H9 (cell line): ENCODE results near the gene ZNF79. TPM values are rescaled to one million over a fixed set of nuclear protein-coding genes. Genes with fewer than 3 reads are reported as not detected.

Experiments
- DNase-seq: peaks from one replicate; pipeline ENCODE4 v3.0.0-alpha.2; 2017
- H2AFZ ChIP-seq: one replicate; pipeline ENCODE4 v1.6.1; 2013; ENCODE audit warnings: mild to moderate bottlenecking, low read length, control low read depth, moderate library complexity
- H2AK5ac ChIP-seq: 2 replicates; pipeline ENCODE4 v1.6.1; 2013; ENCODE audit warnings: low read length, control low read depth, mixed read lengths; ENCODE audit not compliant: insufficient read length
- H2BK120ac ChIP-seq: one replicate; pipeline ENCODE4 v1.6.1; 2013; ENCODE audit warnings: low read depth, mild to moderate bottlenecking, low read length, control low read depth, inconsistent platforms; ENCODE audit not compliant: poor library complexity, severe bottlenecking
- H2BK12ac ChIP-seq: 2 replicates; pipeline ENCODE4 v1.6.1; 2013; ENCODE audit warnings: low read length, control low read depth, mixed read lengths, low read depth; ENCODE audit not compliant: insufficient read length
- H2BK15ac ChIP-seq: 2 replicates; pipeline ENCODE4 v1.6.1; 2013; ENCODE audit warnings: low read depth, low read length, control low read depth
- H2BK20ac ChIP-seq: one replicate; pipeline ENCODE4 v1.6.1; 2013; ENCODE audit warnings: low read depth, mild to moderate bottlenecking, low read length, control low read depth, inconsistent platforms; ENCODE audit not compliant: poor library complexity, severe bottlenecking
- H2BK5ac ChIP-seq: 2 replicates; pipeline ENCODE4 v1.6.1; 2013; ENCODE audit warnings: low read length, control low read depth, mixed read lengths; ENCODE audit not compliant: insufficient read length
- H3K14ac ChIP-seq: 2 replicates; pipeline ENCODE4 v1.6.1; 2013; ENCODE audit warnings: low read length, control low read depth; ENCODE audit not compliant: insufficient read depth
- H3K18ac ChIP-seq: 2 replicates; pipeline ENCODE4 v1.6.1; 2013; ENCODE audit warnings: low read depth, mild to moderate bottlenecking, mixed read lengths, low read length, control low read depth; ENCODE audit not compliant: insufficient read length
- H3K23ac ChIP-seq: 2 replicates; pipeline ENCODE4 v1.6.1; 2013; ENCODE audit warnings: low read length, control low read depth, mixed read lengths, low read depth; ENCODE audit not compliant: insufficient read length
- H3K23me2 ChIP-seq: 2 replicates; pipeline ENCODE4 v1.6.1; 2013; ENCODE audit warnings: low read depth, mild to moderate bottlenecking, mixed read lengths, low read length, control low read depth; ENCODE audit not compliant: insufficient read length, poor library complexity, severe bottlenecking
- H3K27ac ChIP-seq: 2 replicates; pipeline ENCODE4 v1.5.1; 2013; ENCODE audit warnings: low read length, control low read depth, mixed read lengths, low read depth; ENCODE audit not compliant: insufficient read length
- H3K27me3 ChIP-seq: 2 replicates; pipeline ENCODE4 v1.6.1; 2013; ENCODE audit warnings: low read length, control low read depth, inconsistent platforms; ENCODE audit not compliant: insufficient read depth
- H3K4ac ChIP-seq: 2 replicates; pipeline ENCODE4 v1.6.1; 2013; ENCODE audit warnings: low read depth, mild to moderate bottlenecking, control low read depth, inconsistent platforms, low read length, moderate library complexity
- H3K4me1 ChIP-seq: 2 replicates; pipeline ENCODE4 v1.6.1; 2013; ENCODE audit warnings: low read length, control low read depth, inconsistent platforms; ENCODE audit not compliant: insufficient read depth
- H3K4me2 ChIP-seq: 2 replicates; pipeline ENCODE4 v1.6.1; 2013; ENCODE audit warnings: low read length, control low read depth, mixed read lengths; ENCODE audit not compliant: insufficient read length, insufficient read depth
- H3K56ac ChIP-seq: 2 replicates; pipeline ENCODE4 v1.6.1; 2013; ENCODE audit warnings: low read depth, mild to moderate bottlenecking, mixed read lengths, low read length, control low read depth; ENCODE audit not compliant: insufficient read length
- H3K79me1 ChIP-seq: 2 replicates; pipeline ENCODE4 v1.6.1; 2013; ENCODE audit warnings: low read depth, mild to moderate bottlenecking, moderate library complexity, low read length, control low read depth, inconsistent platforms; ENCODE audit not compliant: insufficient read depth, poor library complexity, severe bottlenecking
- H3K79me2 ChIP-seq: 2 replicates; pipeline ENCODE4 v1.6.1; 2013; ENCODE audit warnings: low read length, control low read depth, inconsistent platforms; ENCODE audit not compliant: insufficient read depth
- H3K9ac ChIP-seq: 2 replicates; pipeline ENCODE4 v1.6.1; 2013; ENCODE audit warnings: low read length, control low read depth, mixed read lengths; ENCODE audit not compliant: insufficient read length; ENCODE audit errors: extremely low read depth
- H3K9me3 ChIP-seq: one replicate; pipeline ENCODE4 v1.6.1; 2013; ENCODE audit warnings: low read depth, low read length, inconsistent platforms; ENCODE audit not compliant: control insufficient read depth
- H3T11ph ChIP-seq: one replicate; pipeline ENCODE4 v1.6.1; 2013; ENCODE audit warnings: mild to moderate bottlenecking, low read length, control low read depth, inconsistent platforms
- H4K20me1 ChIP-seq: one replicate; pipeline ENCODE4 v1.6.1; 2013; ENCODE audit not compliant: control insufficient read depth, insufficient read length, insufficient read depth
- H4K5ac ChIP-seq: 2 replicates; pipeline ENCODE4 v1.6.1; 2013; ENCODE audit warnings: low read depth, mild to moderate bottlenecking, mixed read lengths, low read length, control low read depth; ENCODE audit not compliant: insufficient read length
- H4K8ac ChIP-seq: replicated peaks from 2 replicates; pipeline ENCODE4 v1.6.1; 2013; ENCODE audit warnings: low read length, control low read depth, mixed read lengths, low read depth; ENCODE audit not compliant: insufficient read length
- H4K91ac ChIP-seq: 2 replicates; pipeline ENCODE4 v1.6.1; 2013; ENCODE audit warnings: low read depth, mild to moderate bottlenecking, moderate library complexity, mixed read lengths, low read length, control low read depth; ENCODE audit not compliant: insufficient read length
- H3K27ac Mint-ChIP-seq, 3 experiments: 2 replicates in 2 of 3; 3 replicates in 1 of 3; pipeline ENCODE4 v1.8.0; 2020 to 2021; ENCODE audit warnings: mixed read lengths in 3 of 3, mild to moderate bottlenecking in 1 of 3, moderate library complexity in 1 of 3
- H3K27me3 Mint-ChIP-seq: 2 replicates; pipeline ENCODE4 v1.8.0; 2021; ENCODE audit warnings: low read depth, mild to moderate bottlenecking, moderate library complexity, mixed read lengths
- H3K36me3 Mint-ChIP-seq, 3 experiments: 2 replicates in 2 of 3; 3 replicates in 1 of 3; pipeline ENCODE4 v1.8.0; 2020 to 2021; ENCODE audit warnings: low read depth in 3 of 3, mixed read lengths in 3 of 3; ENCODE audit not compliant: insufficient read depth in 1 of 3
- H3K4me1 Mint-ChIP-seq, 2 experiments: 2 replicates each; pipeline ENCODE4 v1.8.0; 2020; ENCODE audit warnings: mixed read lengths in 2 of 2
- H3K4me3 Mint-ChIP-seq, 2 experiments: 2 replicates in 1 of 2; 3 replicates in 1 of 2; pipeline ENCODE4 v1.8.0; 2020 to 2021; ENCODE audit warnings: mild to moderate bottlenecking in 2 of 2, mixed read lengths in 2 of 2, moderate library complexity in 1 of 2
- H3K9me3 Mint-ChIP-seq, 2 experiments: 2 replicates in 1 of 2; 3 replicates in 1 of 2; pipeline ENCODE4 v1.8.0; 2020; ENCODE audit warnings: mild to moderate bottlenecking in 2 of 2, mixed read lengths in 2 of 2, moderate library complexity in 1 of 2
- WGBS: extraction: QIAGEN DNeasy Blood & Tissue Kit; methylation state at CpG from one replicate; pipeline ENCODE4 v1.1.7; 2013; ENCODE audit warnings: missing lambda C conversion rate, low lambda C conversion rate, mixed read lengths; ENCODE audit not compliant: insufficient read length; ENCODE audit errors: extremely low coverage; 5-methylcytosine and 5-hydroxymethylcytosine counted together
- total RNA-seq: library from RNA; stranded (reverse); gene quantifications from 2 replicates; pipeline ENCODE4 v1.2.1, GENCODE V29; 2021
- TF ChIP-seq, protein P1 (sequence below): fragments of 200-600 bp; sonication (generic); conservative IDR thresholded peaks from 3 replicates; pipeline ENCODE4 v1.8.0; 2021; ENCODE audit warnings: antibody characterized with exemption, mild to moderate bottlenecking

Gene ZNF79
- total RNA-seq, 1 experiment from 2014 or later: 11.5 TPM

DNA sequence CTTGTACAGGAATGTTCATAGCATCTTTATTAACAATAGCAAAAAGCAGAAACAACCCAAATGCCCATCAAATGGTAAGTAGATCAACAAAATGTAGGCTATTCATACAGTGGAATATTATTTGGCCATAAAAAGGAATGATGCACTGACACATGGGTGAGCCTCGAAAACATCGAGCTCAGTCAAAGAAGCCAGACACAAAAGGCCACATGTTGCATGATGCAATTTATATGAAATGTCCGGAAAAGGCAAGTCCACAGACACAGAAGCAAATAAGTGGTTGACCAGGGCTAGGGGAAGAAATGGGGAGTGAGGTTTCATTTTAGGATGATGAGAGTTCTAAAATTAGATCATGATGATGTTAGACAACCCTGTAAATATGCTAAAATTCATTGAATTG, 43.7 kb upstream of the ZNF79 start:
- no peak overlapping the region for H4K8ac ChIP-seq
- no peak overlapping the region for H3K56ac ChIP-seq
- DNase-seq: no peak
- H4K5ac ChIP-seq: no peak overlapping the region
- H3K14ac ChIP-seq: no peak overlapping the region
- no CpG with 5 or more reads among the region's 3 CpGs for WGBS
- no peaks in the 10 kb centered on the region for H3K79me2 ChIP-seq
- Mint-ChIP-seq H3K9me3 (peaks cover 6 to 12% of the 10 kb centered on the region in 2 experiments; a peak in 3 of 5 replicates), H3K36me3 (no peaks in the 10 kb centered on the region; a peak in 1 of 7 replicates), H3K4me3 (no peak overlapping the region), H3K27ac (no peak overlapping the region), H3K4me1 (no peaks in the 10 kb centered on the region), H3K27me3 (peaks cover 16% of the 10 kb centered on the region)
- H3K23ac ChIP-seq: no peak overlapping the region
- no peak overlapping the region for H3K4ac ChIP-seq
- no peak overlapping the region for H2AK5ac ChIP-seq
- H3K23me2 ChIP-seq: no peaks in the 10 kb centered on the region
- H3K27ac ChIP-seq: no peak overlapping the region
- TF ChIP-seq, protein P1, sequence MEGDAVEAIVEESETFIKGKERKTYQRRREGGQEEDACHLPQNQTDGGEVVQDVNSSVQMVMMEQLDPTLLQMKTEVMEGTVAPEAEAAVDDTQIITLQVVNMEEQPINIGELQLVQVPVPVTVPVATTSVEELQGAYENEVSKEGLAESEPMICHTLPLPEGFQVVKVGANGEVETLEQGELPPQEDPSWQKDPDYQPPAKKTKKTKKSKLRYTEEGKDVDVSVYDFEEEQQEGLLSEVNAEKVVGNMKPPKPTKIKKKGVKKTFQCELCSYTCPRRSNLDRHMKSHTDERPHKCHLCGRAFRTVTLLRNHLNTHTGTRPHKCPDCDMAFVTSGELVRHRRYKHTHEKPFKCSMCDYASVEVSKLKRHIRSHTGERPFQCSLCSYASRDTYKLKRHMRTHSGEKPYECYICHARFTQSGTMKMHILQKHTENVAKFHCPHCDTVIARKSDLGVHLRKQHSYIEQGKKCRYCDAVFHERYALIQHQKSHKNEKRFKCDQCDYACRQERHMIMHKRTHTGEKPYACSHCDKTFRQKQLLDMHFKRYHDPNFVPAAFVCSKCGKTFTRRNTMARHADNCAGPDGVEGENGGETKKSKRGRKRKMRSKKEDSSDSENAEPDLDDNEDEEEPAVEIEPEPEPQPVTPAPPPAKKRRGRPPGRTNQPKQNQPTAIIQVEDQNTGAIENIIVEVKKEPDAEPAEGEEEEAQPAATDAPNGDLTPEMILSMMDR: no peak
- H2BK120ac ChIP-seq: no peak overlapping the region
- no peak overlapping the region for H3K9ac ChIP-seq
- H3K79me1 ChIP-seq: no peaks in the 10 kb centered on the region
- H3T11ph ChIP-seq: no peak overlapping the region
- H2AFZ ChIP-seq: no peak overlapping the region
- no peaks in the 10 kb centered on the region for H3K9me3 ChIP-seq
- no peak overlapping the region for H3K4me2 ChIP-seq
- H2BK15ac ChIP-seq: no peak overlapping the region
- H3K4me1 ChIP-seq: no peaks in the 10 kb centered on the region
- no peak overlapping the region for H2BK20ac ChIP-seq
- 0 out of 2 replicates have a peak, but pooled peaks cover 2% of the 10 kb centered on the region for H3K27me3 ChIP-seq
- H3K18ac ChIP-seq: no peak overlapping the region
- H4K20me1 ChIP-seq: no peaks in the 10 kb centered on the region
- H4K91ac ChIP-seq: no peak overlapping the region
- H2BK5ac ChIP-seq: no peak overlapping the region
- no peak overlapping the region for H2BK12ac ChIP-seq
